Osteoblast (primary cell): ENCODE measurements around the gene AKAP6. TPM values are rescaled to one million over a fixed set of nuclear protein-coding genes. Genes with fewer than 3 reads are reported as not detected.

Source experiments
- DNase-seq: peaks from one replicate; pipeline ENCODE4 v3.0.0; 2011; ENCODE audit warnings: low spot score, mixed read lengths; ENCODE audit not compliant: insufficient read length; ENCODE audit errors: missing footprints
- H2AFZ ChIP-seq: 2 replicates; pipeline ENCODE4 v1.6.0; 2011; ENCODE audit warnings: mild to moderate bottlenecking, low read length
- H3K27ac ChIP-seq: 2 replicates; pipeline ENCODE4 v1.5.1; 2011; ENCODE audit warnings: mild to moderate bottlenecking, low read depth, low read length, moderate library complexity
- H3K27me3 ChIP-seq: 2 replicates; pipeline ENCODE4 v1.6.0; 2012; ENCODE audit warnings: mild to moderate bottlenecking, control low read depth, inconsistent platforms, low read length, moderate library complexity; ENCODE audit not compliant: insufficient read depth
- H3K36me3 ChIP-seq: 2 replicates; pipeline ENCODE4 v1.5.1; 2011; ENCODE audit warnings: mild to moderate bottlenecking, low read length, control low read depth, moderate library complexity; ENCODE audit not compliant: insufficient read depth
- H3K4me1 ChIP-seq: 2 replicates; pipeline ENCODE4 v1.5.1; 2011; ENCODE audit warnings: mild to moderate bottlenecking, low read length, control low read depth, moderate library complexity; ENCODE audit not compliant: insufficient read depth
- H3K4me2 ChIP-seq: 2 replicates; pipeline ENCODE4 v1.6.0; 2011; ENCODE audit warnings: mild to moderate bottlenecking, low read length; ENCODE audit not compliant: insufficient read depth
- H3K4me3 ChIP-seq: fragments of 200-600 bp; sonication (generic); 3 replicates; pipeline ENCODE4 v1.5.1; 2012; ENCODE audit warnings: mild to moderate bottlenecking, low read length, inconsistent platforms; ENCODE audit not compliant: insufficient read depth
- H3K79me2 ChIP-seq: 2 replicates; pipeline ENCODE4 v1.6.0; 2012; ENCODE audit warnings: mild to moderate bottlenecking, low read length, control low read depth, inconsistent platforms; ENCODE audit not compliant: insufficient read depth
- H3K9me3 ChIP-seq: 2 replicates; pipeline ENCODE4 v1.5.1; 2011; ENCODE audit warnings: low read depth, low read length, control low read depth
- H4K20me1 ChIP-seq: 2 replicates; pipeline ENCODE4 v1.6.0; 2012; ENCODE audit warnings: mild to moderate bottlenecking, low read length, control low read depth; ENCODE audit not compliant: insufficient read depth
- total RNA-seq: library from RNA; depleted of rRNA; stranded (reverse); fragments of >200 nt; gene quantifications from 2 replicates; pipeline ENCODE4 v1.2.3, GENCODE V29; 2012
- TF ChIP-seq, protein P1 (sequence below): IDR thresholded peaks from 2 replicates; pipeline ENCODE4 v1.5.1; 2011; ENCODE audit warnings: mild to moderate bottlenecking, low read depth, low read length, moderate library complexity; ENCODE audit errors: extremely low read depth

AKAP6 gene
- total RNA-seq, 1 donor: 2.2 TPM

DNA sequence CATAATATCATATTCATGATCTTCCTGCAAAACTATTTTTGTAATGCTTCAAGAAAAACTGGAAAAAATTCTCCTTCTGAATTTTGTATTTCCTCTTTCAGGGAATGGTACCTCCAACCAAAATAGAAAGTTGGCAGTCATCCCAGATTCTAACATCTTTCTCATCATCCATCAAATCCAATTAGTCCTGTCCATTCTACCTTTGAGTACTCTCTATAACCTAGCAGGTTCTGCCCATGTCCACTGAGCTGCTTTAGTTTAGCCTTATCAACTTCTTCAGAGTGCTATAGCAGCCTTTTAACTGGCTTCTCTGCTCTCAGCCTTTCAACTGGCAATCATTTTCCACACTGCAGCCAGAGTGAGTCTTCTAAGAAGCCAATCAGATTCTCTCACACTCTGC, 236.2 kb downstream of the AKAP6 start:
- TF ChIP-seq, protein P1, sequence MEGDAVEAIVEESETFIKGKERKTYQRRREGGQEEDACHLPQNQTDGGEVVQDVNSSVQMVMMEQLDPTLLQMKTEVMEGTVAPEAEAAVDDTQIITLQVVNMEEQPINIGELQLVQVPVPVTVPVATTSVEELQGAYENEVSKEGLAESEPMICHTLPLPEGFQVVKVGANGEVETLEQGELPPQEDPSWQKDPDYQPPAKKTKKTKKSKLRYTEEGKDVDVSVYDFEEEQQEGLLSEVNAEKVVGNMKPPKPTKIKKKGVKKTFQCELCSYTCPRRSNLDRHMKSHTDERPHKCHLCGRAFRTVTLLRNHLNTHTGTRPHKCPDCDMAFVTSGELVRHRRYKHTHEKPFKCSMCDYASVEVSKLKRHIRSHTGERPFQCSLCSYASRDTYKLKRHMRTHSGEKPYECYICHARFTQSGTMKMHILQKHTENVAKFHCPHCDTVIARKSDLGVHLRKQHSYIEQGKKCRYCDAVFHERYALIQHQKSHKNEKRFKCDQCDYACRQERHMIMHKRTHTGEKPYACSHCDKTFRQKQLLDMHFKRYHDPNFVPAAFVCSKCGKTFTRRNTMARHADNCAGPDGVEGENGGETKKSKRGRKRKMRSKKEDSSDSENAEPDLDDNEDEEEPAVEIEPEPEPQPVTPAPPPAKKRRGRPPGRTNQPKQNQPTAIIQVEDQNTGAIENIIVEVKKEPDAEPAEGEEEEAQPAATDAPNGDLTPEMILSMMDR: no peak
- Histone ChIP-seq H4K20me1 (no peaks in the 10 kb centered on the region), H3K79me2 (no peaks in the 10 kb centered on the region), H3K36me3 (no peaks in the 10 kb centered on the region), H3K4me3 (no peak overlapping the region), H3K27ac (no peak overlapping the region), H3K9me3 (no peaks in the 10 kb centered on the region), H3K27me3 (no peaks in the 10 kb centered on the region), H2AFZ (no peak overlapping the region), H3K4me2 (no peak overlapping the region), H3K4me1 (peaks cover 10% of the 10 kb centered on the region)
- no peak for DNase-seq

DNA sequence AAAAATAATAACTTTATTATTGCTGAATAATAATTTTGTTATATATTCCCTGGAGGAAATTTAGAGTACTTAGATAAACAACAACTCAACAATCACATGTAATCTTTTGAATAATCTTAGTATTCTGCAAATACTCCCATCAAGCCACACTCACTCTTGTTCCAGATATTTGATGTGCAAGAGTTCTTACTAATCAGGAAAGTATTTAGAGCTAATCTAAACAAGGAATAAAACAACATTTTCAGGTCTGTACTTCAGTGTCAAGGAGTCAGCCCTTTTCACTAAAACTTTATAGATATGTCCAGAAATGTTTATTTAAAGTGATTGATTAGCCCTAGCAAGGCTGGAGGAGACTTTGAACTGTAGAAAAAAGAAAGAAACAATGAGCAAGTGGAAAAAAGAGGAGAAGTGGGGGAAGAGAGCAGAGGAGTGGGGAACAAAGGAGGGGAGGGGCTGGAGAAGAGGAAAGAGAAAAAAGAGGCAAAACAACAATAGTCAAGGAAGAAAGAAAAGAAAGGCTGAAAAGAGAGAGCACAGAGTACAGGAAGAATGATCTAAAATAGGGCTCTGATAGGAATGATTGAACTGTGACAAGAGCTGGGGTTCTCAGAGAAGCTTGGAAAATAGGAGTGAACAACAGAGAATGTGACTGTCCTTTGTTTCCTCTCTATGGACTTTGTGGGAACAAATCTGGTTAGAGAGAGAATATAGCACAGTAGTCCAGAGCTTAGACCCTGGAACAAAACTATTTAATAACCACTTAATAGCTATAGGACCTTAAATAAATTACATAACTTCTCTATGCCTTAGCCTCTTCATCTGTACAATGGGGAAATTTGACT, 238.7 kb downstream of the AKAP6 start:
- Histone ChIP-seq H3K9me3 (no peaks in the 10 kb centered on the region), H4K20me1 (no peaks in the 10 kb centered on the region), H3K4me3 (no peak overlapping the region), H3K27ac (no peak overlapping the region), H3K4me1 (peaks cover 4% of the 10 kb centered on the region), H3K79me2 (no peaks in the 10 kb centered on the region), H3K27me3 (no peaks in the 10 kb centered on the region), H3K36me3 (no peaks in the 10 kb centered on the region), H3K4me2 (no peak overlapping the region), H2AFZ (no peak overlapping the region)
- DNase-seq: no peak
- TF ChIP-seq, protein P1: no peak

DNA sequence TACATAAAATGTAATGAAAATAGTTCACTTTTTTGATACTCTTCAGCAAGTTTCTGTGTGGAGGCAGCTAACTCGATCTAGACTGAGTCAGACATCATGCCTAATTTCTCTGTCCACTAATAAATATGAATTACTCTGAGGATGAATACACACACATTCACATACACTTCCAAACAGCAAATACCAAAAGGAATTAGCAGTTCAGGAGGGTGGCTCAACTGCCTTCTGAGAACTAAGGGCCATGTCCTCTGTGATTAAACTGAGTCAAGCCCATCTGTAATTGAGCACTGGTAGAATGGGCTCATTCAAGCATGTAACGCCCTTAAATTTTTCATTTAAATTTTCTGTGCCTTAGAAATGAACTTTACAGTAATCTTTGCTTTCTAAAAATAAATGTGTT, 242.5 kb downstream of the AKAP6 start:
- no peaks in the 10 kb centered on the region for H3K79me2 ChIP-seq
- H3K4me2 ChIP-seq: no peak overlapping the region
- H3K4me3 ChIP-seq: no peak overlapping the region
- H3K9me3 ChIP-seq: no peaks in the 10 kb centered on the region
- H3K27ac ChIP-seq: no peak overlapping the region
- peaks cover 4% of the 10 kb centered on the region for H3K4me1 ChIP-seq
- no peaks in the 10 kb centered on the region for H4K20me1 ChIP-seq
- TF ChIP-seq, protein P1: no peak
- DNase-seq: no peak
- peaks cover 10% of the 10 kb centered on the region for H3K27me3 ChIP-seq
- H2AFZ ChIP-seq: no peak overlapping the region
- H3K36me3 ChIP-seq: no peaks in the 10 kb centered on the region

DNA sequence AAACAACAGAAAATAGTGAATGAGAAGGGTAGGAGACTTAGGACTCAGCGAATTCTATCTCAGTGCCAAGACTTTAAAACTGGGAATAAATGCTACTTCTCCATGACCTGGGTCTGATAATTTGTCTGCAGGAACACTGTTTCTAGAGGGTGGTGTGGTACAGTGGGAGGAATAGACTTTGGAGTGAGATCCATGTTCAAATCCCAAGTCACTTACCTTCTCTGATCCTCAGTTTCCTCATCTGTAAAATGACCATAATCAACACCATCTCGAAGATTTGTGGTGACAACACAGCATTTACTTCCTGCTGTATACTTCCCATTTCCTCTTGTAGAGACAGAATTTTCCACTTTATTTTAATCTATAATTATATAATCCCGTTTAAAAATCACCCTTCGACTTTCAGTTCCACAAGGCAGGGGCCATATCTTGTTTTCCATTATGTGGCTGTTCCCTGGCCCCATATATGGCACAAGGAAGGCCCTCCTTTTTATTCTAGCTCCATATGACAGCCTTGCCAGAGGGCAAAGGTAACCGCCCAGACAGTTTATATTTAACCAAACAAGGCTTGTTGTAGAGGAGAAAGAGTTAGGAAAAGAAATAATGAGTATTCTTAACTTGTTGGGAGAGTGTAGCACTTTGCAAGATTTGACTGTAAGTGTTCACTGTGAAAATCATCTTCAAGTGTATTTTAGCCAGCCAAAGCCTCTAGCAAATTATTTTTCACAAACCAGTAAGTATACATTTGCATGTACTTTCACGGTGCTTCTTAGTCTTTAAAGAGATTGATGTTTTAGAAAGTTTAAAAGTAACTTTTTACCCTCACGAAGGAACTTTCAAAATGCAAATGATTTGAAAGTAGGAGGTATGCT, 243.1 kb downstream of the AKAP6 start:
- no peak for DNase-seq
- no peak overlapping the region for H3K27ac ChIP-seq
- H3K79me2 ChIP-seq: no peaks in the 10 kb centered on the region
- H3K36me3 ChIP-seq: no peaks in the 10 kb centered on the region
- no peak overlapping the region for H3K4me3 ChIP-seq
- TF ChIP-seq, protein P1: no peak
- H3K4me1 ChIP-seq: peaks cover 4% of the 10 kb centered on the region
- H3K9me3 ChIP-seq: no peaks in the 10 kb centered on the region
- H4K20me1 ChIP-seq: no peaks in the 10 kb centered on the region
- no peak overlapping the region for H2AFZ ChIP-seq
- no peak overlapping the region for H3K4me2 ChIP-seq
- H3K27me3 ChIP-seq: peaks cover 15% of the 10 kb centered on the region
